Measurements from ENCODE around the gene GAS2L2.

DNA sequence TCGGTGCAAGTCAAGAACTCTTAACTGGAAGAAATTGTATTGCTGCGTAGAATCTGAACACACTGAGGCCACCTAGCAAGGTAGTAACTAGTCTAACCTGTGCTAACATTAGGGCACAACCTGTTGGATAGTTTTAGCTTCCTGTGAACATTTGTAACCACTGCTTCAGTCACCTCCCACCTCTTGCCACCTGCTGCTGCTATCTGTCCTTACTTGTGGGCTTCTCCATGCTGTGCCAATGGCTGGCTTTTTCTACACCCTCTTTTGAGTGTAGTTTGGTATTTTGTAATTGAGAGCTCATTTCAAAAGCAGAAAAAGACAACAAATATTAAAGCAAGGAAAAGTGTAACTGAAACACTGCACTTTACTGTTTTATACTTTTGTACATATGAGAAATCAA, 29.3 kb downstream of the GAS2L2 start:
- TF ChIP-seq, protein P1, sequence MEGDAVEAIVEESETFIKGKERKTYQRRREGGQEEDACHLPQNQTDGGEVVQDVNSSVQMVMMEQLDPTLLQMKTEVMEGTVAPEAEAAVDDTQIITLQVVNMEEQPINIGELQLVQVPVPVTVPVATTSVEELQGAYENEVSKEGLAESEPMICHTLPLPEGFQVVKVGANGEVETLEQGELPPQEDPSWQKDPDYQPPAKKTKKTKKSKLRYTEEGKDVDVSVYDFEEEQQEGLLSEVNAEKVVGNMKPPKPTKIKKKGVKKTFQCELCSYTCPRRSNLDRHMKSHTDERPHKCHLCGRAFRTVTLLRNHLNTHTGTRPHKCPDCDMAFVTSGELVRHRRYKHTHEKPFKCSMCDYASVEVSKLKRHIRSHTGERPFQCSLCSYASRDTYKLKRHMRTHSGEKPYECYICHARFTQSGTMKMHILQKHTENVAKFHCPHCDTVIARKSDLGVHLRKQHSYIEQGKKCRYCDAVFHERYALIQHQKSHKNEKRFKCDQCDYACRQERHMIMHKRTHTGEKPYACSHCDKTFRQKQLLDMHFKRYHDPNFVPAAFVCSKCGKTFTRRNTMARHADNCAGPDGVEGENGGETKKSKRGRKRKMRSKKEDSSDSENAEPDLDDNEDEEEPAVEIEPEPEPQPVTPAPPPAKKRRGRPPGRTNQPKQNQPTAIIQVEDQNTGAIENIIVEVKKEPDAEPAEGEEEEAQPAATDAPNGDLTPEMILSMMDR (IDR thresholded peaks at IDR 0.05; ENCODE audit: poor library complexity, severe bottlenecking): no peak
- TF ChIP-seq EZH2 (IDR thresholded peaks at IDR 0.05; ENCODE audit: borderline replicate concordance, insufficient read depth, low read length, poor library complexity, severe bottlenecking): no peak
- TF ChIP-seq, protein P2, sequence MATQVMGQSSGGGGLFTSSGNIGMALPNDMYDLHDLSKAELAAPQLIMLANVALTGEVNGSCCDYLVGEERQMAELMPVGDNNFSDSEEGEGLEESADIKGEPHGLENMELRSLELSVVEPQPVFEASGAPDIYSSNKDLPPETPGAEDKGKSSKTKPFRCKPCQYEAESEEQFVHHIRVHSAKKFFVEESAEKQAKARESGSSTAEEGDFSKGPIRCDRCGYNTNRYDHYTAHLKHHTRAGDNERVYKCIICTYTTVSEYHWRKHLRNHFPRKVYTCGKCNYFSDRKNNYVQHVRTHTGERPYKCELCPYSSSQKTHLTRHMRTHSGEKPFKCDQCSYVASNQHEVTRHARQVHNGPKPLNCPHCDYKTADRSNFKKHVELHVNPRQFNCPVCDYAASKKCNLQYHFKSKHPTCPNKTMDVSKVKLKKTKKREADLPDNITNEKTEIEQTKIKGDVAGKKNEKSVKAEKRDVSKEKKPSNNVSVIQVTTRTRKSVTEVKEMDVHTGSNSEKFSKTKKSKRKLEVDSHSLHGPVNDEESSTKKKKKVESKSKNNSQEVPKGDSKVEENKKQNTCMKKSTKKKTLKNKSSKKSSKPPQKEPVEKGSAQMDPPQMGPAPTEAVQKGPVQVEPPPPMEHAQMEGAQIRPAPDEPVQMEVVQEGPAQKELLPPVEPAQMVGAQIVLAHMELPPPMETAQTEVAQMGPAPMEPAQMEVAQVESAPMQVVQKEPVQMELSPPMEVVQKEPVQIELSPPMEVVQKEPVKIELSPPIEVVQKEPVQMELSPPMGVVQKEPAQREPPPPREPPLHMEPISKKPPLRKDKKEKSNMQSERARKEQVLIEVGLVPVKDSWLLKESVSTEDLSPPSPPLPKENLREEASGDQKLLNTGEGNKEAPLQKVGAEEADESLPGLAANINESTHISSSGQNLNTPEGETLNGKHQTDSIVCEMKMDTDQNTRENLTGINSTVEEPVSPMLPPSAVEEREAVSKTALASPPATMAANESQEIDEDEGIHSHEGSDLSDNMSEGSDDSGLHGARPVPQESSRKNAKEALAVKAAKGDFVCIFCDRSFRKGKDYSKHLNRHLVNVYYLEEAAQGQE (IDR thresholded peaks at IDR 0.05; ENCODE audit: borderline replicate concordance): no peak

All from neural cell (in vitro differentiated cells).